IPS-11a (cell line): ENCODE measurements around the gene KCTD19.

Experiments
- H3K4me3 ChIP-seq: one replicate; pipeline ENCODE4 v1.5.1; 2013; ENCODE audit warnings: low read depth, low read length, control low read depth

The KCTD19 gene

GRCh38 chr16:67260426-67261063 is 66.0 kb downstream of the KCTD19 start:
- H3K4me3 ChIP-seq: no peak overlapping the region

GRCh38 chr16:67259705-67260104 is 66.8 kb downstream of the KCTD19 start:
- no peak overlapping the region for H3K4me3 ChIP-seq

GRCh38 chr16:67258161-67258835 is 68.2 kb downstream of the KCTD19 start:
- no peak overlapping the region for H3K4me3 ChIP-seq

- no peak overlapping the region for H3K4me3 ChIP-seq
Measured at GRCh38 chr16:67257486-67258160, 68.9 kb downstream of the KCTD19 start.

- H3K4me3 ChIP-seq: no peak overlapping the region
Measured at GRCh38 chr16:67256701-67257230, 69.8 kb downstream of the KCTD19 start.

GRCh38 chr16:67255553-67256221 is 70.9 kb downstream of the KCTD19 start:
- H3K4me3 ChIP-seq: no peak overlapping the region

- no peak overlapping the region for H3K4me3 ChIP-seq
Measured at GRCh38 chr16:67254801-67255552, 71.6 kb downstream of the KCTD19 start.

- H3K4me3 ChIP-seq: no peak overlapping the region
Measured at GRCh38 chr16:67252609-67253497, 73.7 kb downstream of the KCTD19 start.

- H3K4me3 ChIP-seq: no peak overlapping the region
Measured at GRCh38 chr16:67250045-67250327, 76.6 kb downstream of the KCTD19 start.

- peak overlapping the region; percentile 47 for H3K4me3 ChIP-seq
Measured at GRCh38 chr16:67249178-67250044, 77.1 kb downstream of the KCTD19 start.

- H3K4me3 ChIP-seq: peak within 1 kb of the TSS; percentile 47
Measured at GRCh38 chr16:67248401-67249177, 78.0 kb downstream of the KCTD19 start, which contains the start of gene SLC9A5. TSS of gene SLC9A5 (plus strand) at chr16:67248979. CDS start at chr16:67249015, 36 bp downstream.

- peak overlapping the region; percentile 47 for H3K4me3 ChIP-seq
Measured at GRCh38 chr16:67248073-67248400, 78.5 kb downstream of the KCTD19 start.

GRCh38 chr16:67247192-67248072 is 79.1 kb downstream of the KCTD19 start, which contains the start of gene FHOD1:
TSS of gene FHOD1 (minus strand) at chr16:67247481. CDS start at chr16:67247410, 71 bp downstream.
- H3K4me3 ChIP-seq: peak within 1 kb of the TSS; percentile 76

- H3K4me3 ChIP-seq: peak overlapping the region; percentile 76
Measured at GRCh38 chr16:67246756-67247191, 79.8 kb downstream of the KCTD19 start.

- peak overlapping the region; percentile 76 for H3K4me3 ChIP-seq
Measured at GRCh38 chr16:67246081-67246755, 80.3 kb downstream of the KCTD19 start.

- peak overlapping the region; percentile 76 for H3K4me3 ChIP-seq
Measured at GRCh38 chr16:67245674-67246080, 80.9 kb downstream of the KCTD19 start.
